GM10248 (cell line): ENCODE data around the gene MAD1L1.

Source experiments
- CTCF ChIA-PET: fragments of 300-600 bp; sonication (Branson Sonifier 250); formaldehyde crosslinking; extraction: SDS; loops from one replicate; lab custom pipeline; 2021; ENCODE audit warnings: antibody characterized with exemption; lab: Yijun Ruan, JAX
- POLR2A ChIA-PET: fragments of 350-650 bp; sonication (Branson Sonifier 250); formaldehyde crosslinking; extraction: SDS; loops from one replicate; lab custom pipeline; 2020; ENCODE audit warnings: antibody characterized with exemption; lab: Yijun Ruan, JAX
- DNase-seq: peaks from one replicate; pipeline ENCODE4 v3.0.0; 2012; ENCODE audit errors: extremely low spot score
- TF ChIP-seq, protein P1 (sequence below): IDR thresholded peaks from 2 replicates; pipeline ENCODE4 v1.5.1; 2012; ENCODE audit warnings: mild to moderate bottlenecking, low read depth; ENCODE audit errors: extremely low read depth, missing control alignments, control extremely low read depth

Gene MAD1L1

DNA sequence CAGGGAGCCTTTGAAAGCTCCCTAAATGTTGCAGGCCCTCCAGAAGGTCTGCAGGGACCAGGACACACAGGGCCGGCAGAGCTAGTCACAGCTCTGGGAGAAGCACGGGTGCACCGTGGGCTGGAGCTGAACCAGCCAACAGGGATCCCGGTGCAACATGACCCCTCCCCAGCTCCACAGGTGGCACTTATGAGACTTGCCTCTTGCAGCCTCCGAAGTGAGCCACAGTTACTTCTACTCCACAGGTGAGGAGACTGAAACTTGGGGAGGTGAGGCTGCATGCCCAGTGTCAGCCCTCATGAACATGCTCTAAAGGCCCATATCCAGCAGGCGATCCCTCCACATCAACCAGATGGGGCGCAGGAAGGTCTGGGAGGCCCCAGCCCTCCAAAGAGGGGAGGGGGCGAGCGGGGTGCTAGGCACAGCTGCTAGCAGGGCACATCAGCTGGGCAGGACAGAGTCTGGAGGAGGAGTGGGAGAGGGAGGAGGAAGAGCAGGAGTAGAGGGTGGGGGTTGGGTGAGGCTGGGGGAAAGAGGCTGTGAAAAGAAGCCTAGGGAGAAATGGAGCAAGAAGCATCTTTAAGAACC is 338.3 kb downstream of the MAD1L1 start:
- DNase-seq: no peak
- CTCF ChIA-PET: interaction anchor here (1.2 kb wide), 1 partner anchor 17 kb away, joined by 4 read pairs; no protein-coding TSS in a partner anchor

DNA sequence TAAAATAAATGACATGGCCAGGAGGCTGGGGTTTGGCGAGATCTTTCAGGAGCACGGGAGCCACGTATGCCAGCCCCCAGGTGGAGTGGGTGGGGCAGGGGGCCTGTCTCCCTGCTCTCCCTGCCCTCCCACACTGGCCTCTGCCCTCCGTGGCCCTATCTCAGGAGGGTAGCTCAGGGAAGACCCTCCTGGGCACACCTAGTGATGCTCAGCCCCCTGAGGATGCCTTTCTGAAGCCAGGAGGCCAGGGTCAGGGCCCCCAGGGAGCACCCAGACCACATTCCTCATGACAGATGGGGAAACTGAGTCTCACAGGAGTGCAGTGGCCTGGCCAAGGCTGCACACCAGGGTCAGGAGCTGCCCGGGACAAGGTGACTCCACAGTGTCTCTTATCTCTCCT is 339.3 kb downstream of the MAD1L1 start:
- POLR2A ChIA-PET: no interaction called here
- CTCF ChIA-PET: interaction anchor here (1.0 kb wide), 1 partner anchor 11 kb away, joined by 4 read pairs; no protein-coding TSS in a partner anchor
- TF ChIP-seq, protein P1, sequence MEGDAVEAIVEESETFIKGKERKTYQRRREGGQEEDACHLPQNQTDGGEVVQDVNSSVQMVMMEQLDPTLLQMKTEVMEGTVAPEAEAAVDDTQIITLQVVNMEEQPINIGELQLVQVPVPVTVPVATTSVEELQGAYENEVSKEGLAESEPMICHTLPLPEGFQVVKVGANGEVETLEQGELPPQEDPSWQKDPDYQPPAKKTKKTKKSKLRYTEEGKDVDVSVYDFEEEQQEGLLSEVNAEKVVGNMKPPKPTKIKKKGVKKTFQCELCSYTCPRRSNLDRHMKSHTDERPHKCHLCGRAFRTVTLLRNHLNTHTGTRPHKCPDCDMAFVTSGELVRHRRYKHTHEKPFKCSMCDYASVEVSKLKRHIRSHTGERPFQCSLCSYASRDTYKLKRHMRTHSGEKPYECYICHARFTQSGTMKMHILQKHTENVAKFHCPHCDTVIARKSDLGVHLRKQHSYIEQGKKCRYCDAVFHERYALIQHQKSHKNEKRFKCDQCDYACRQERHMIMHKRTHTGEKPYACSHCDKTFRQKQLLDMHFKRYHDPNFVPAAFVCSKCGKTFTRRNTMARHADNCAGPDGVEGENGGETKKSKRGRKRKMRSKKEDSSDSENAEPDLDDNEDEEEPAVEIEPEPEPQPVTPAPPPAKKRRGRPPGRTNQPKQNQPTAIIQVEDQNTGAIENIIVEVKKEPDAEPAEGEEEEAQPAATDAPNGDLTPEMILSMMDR: no peak
- no peak for DNase-seq

More for the DNA sequence above, 338.3 kb downstream of the MAD1L1 start:
- TF ChIP-seq, protein P1: no peak
- POLR2A ChIA-PET: no interaction called here

DNA sequence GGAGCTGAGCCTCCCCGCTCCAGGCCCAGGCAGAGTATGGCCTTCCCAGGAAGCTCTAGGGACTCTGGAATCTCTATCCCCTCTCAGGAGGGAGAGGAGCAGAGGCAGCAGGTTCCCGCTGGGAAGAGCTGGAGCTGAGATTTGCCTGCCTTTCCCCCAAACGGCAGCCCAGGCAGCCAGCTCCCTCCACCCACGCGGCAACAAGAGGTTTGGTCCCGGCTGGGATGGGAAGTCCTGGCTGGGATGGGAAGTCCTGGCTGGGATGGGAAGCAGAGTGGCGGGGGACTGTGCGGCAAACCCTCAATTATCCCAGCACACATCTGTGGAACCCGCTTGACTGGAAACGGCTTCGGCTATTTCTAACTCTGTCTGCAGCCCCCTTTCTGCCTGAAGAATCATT is 339.7 kb downstream of the MAD1L1 start:
- TF ChIP-seq, protein P1: no peak

DNA sequence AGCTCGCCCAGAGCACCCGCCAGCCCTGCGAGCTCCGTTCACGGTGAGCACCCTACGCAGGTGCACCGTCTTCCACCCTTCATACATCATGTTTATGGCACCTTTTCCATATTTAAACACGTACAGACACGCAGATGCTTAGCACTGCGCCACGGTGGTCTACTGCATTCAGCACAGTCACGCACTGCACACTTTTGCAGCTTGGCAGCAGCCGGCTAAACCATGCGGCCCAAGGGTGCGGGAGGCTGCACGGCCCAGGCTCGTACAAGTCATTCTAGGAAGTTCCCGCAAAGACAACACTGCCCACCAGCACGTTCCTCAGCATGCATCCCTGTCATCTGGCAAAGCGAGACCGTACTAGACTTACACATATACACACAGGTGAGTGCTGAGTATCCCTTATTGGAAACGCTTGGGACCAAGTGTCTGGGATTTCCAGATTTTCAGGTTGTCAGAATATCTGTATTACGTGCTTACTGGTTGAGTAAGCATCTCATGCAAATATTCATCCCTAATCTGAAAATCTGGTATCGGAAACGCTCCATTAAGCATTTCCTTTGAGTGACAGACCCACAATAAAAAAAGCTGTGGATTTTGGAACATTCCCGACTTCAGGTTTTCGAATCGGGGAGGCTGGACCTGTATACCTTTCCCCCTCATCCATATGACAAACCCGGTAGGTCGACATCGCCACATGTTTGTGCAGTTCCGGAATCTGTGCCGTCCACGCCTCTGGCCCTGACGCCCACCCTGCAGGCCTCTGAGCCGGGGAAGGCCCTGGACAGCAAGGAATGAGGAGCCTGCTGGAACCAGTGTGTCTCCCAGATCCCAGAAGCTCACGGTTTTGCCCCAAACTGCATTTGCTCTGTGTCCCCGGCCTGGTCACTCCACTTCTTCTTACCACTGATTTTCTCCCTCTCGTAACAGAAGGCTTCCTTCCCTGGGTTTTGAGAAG is 340.5 kb downstream of the MAD1L1 start:
- CTCF ChIA-PET: interaction anchor here (1.0 kb wide), 1 partner anchor 9 kb away, joined by 4 read pairs; no protein-coding TSS in a partner anchor
- POLR2A ChIA-PET: no interaction called here
- DNase-seq: no peak
- TF ChIP-seq, protein P1: no peak

More for the DNA sequence above, 339.7 kb downstream of the MAD1L1 start:
- ChIA-PET POLR2A (no interaction called here), CTCF (interaction anchor here (1.0 kb wide), 1 partner anchor 10 kb away, joined by 4 read pairs; no protein-coding TSS in a partner anchor)
- no peak for DNase-seq

DNA sequence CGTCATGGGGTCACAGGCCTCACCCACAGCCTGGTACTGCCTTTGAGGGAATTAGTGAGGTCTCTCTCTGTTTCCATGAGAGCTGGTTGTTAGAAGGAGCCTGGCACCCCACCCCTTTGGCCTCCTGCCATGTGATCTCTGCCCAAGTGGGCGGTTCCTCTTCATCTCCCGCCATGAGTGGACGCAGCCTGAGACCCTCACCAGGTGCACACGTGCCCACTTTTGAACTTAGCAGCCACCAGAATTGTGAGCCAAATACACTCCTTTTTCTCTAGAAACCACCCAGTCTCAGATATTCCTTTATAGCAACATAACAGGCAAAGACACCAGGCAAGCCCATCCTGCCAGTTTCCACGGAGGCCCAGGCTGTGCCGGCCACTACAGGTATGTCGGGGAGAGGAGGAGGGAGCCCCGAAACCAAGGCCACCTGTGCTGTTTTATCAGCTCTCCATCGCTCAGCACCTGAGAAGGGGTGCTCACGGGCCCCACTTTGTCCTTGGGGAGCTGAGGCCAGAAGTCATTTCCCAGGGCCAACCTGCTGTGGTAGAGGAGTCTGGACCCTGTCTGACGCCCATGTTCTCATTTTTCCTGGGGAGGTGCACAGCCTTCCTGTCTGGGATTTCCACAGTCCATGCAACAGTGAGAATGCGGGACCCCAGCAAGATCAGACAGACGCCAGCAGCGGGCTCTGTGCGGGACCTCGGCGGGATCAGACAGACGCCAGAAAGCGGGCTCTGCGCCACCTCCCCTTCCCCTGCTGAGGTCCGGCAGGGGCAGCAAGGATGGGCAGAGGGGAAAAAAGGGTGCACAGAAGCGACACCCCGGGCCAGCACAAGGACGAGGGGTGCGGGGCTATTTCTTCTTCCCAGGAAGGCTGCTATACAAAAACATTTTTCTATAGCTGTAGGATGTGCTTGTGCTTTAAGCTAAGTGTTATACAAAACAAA is 342.2 kb downstream of the MAD1L1 start:
- CTCF ChIA-PET: no interaction called here
- TF ChIP-seq, protein P1: no peak
- DNase-seq: no peak
- POLR2A ChIA-PET: no interaction called here

DNA sequence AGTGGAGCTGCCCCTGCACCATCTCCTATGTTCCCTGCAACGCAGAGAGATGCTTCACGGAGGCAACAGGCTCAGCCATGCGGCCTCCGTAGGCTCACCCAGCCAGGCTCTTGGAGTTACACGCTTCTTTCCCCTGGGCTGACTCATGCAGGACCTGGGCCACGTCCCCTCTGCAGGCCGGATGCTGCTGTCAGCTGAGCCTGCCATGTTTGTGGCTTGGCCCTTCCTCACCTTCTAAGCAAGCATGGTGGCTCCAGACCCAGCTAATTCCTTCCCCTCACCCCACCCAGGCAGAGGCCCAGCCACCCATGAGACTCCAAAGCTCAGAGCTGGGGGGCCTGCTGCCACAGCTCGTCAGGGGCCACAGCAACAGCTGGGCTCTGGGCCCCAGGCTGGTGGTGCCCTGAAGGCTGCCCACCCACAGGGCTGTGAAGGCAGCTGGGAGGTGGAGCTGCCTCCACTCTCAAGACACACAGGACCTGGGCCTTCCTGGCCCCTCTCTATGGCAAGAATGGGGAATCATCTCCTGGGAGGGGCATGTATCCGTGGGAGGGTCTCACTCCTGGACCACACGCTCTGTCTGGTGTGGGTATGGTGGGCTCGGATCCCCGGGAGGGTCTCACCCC is 343.1 kb downstream of the MAD1L1 start:
- DNase-seq: no peak
- POLR2A ChIA-PET: no interaction called here
- TF ChIP-seq, protein P1: no peak
- CTCF ChIA-PET: no interaction called here
